Measurements from ENCODE around the gene SCIN. TPM values are rescaled to one million over a fixed set of nuclear protein-coding genes. Genes with fewer than 3 reads are reported as not detected.
"Not testable (repeated sequence)": the region's sequence is repeated elsewhere in the genome, so short reads cannot be mapped to it uniquely, and the experiment has no call there.

The SCIN gene
- total and polyA plus RNA-seq, 4 donors, result 0.23 to 9.1 (median 2.9) TPM

DNA sequence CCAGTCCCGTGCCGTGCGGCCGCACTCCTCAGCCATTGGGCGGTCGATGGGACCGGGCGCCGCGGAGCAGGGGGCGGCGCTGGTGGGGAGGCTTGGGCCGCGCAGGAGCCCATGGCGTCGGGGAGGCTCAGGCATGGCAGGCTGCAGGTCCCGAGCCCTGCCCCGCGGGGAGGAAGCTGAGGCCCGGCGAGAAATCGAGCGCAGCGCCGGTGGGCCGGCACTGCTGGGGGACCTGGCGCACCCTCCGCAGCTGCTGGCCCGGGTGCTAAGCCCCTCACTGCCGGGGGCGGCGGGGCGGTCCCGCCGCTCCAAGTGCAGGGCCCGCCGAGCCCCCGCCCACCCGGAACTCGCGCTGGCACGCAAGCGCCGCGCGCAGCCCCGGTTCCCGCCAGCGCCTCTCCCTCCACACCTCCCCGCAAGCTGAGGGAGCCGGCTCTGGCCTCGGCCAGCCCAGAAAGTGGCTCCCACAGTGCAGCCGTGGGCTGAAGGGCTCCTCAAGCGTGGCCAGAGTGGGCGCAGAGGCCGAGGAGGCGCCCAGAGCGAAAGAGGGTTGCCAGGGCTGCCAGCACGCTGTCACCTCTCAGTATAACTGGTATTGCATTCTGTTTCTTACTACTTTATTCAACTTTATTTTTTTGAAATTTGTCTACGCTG is 14.3 kb upstream of the SCIN start:
- H3K27me3 ChIP-seq (ENCODE audit: control insufficient read depth in 1 of 2, insufficient read depth in 2 of 2, low read length in 1 of 2); H3K4me3 ChIP-seq (ENCODE audit: low read length in 2 of 2); DNase-seq; H3K4me1 ChIP-seq (ENCODE audit: control insufficient read depth in 1 of 2, insufficient read depth in 2 of 2, low read length in 2 of 2); H3K36me3 ChIP-seq (ENCODE audit: control insufficient read depth in 1 of 2, insufficient read depth in 2 of 2, low read length in 1 of 2); H3K9me3 ChIP-seq (ENCODE audit: control insufficient read depth, low read length); ATAC-seq (ENCODE audit: low FRiP score); intact Hi-C loops (cut with DNase I); H3K27ac ChIP-seq (ENCODE audit: low read depth in 1 of 2, low read length in 2 of 2): not testable (repeated sequence)
- 83 to 91% methylated on average over 40 to 60 of the region's 60 CpGs for WGBS, 2 donors

DNA sequence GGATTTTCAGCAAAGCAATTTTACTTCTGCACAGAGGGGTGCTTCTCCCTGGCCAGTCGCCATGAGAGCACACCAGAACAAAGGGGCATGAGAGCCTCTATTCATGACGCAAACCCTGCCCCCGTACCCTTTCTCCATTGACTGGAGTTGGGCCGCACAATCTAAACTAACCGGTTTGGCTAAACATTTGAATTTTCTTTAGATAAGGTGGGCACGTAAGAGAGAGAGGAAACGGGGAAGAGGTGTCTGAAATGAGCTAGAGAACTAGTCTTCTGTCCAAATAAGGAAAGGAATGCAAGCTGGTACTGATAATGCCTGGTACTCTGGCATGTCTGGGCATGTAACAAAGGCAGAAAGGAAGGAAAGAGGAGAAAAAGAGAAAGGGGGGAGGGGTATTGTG is 13.2 kb upstream of the SCIN start:
- peaks cover 2% of the 10 kb centered on the region for H3K9me3 ChIP-seq (ENCODE audit: control insufficient read depth, low read length)
- H3K4me1 ChIP-seq (ENCODE audit: control insufficient read depth in 1 of 2, insufficient read depth in 2 of 2, low read length in 2 of 2), result no peaks in the 10 kb centered on the region
- no peaks in the 10 kb centered on the region for H3K36me3 ChIP-seq (ENCODE audit: control insufficient read depth in 1 of 2, insufficient read depth in 2 of 2, low read length in 1 of 2)
- no peak overlapping the region for H3K4me3 ChIP-seq (ENCODE audit: low read length in 2 of 2)
- no peak for DNase-seq
- H3K27me3 ChIP-seq (ENCODE audit: control insufficient read depth in 1 of 2, insufficient read depth in 2 of 2, low read length in 1 of 2), result no peaks in the 10 kb centered on the region
- intact Hi-C loops (cut with DNase I), result no loop called here
- ATAC-seq (ENCODE audit: low FRiP score), result no peak
- no peak overlapping the region for H3K27ac ChIP-seq (ENCODE audit: low read depth in 1 of 2, low read length in 2 of 2)
- 59 to 60% methylated on average over 7 of the region's 7 CpGs for WGBS, 2 donors

DNA sequence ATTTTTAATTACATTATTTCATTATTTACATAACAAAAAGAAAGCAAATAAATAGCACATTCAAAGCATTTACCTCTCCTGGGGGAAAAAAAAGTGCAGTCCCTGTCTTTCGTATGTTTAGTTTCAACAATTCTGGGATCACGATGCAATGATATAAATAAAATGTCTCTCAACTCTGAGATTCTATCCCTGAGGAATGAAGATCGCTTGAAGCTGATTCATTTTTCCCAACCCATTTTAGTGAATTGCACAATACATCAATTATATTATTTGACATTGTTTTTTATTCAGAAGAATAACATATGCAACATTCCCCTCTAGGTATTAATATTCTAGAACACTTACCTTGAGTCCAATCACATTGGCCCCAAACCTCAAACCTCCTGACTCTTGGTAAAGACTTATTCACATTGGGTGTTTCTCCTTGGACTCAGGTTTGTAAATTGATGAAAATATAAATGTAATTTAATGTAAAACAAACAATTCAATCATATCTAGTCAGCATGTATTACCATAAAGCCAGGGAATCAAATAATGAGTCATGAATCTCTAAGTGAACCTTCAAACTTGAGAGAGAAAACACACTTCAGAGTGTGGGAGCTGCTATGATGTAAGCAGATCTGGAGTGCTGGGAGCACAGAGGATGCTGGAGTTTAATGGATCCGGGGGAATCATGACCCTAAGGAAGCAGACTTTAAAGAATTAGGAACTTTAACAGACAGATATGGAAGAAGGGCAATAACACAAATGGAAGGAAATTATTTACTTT is 5.3 kb upstream of the SCIN start:
- Histone ChIP-seq H3K36me3 (ENCODE audit: control insufficient read depth in 1 of 2, insufficient read depth in 2 of 2, low read length in 1 of 2) (no peaks in the 10 kb centered on the region), H3K4me1 (ENCODE audit: control insufficient read depth in 1 of 2, insufficient read depth in 2 of 2, low read length in 2 of 2) (no peaks in the 10 kb centered on the region), H3K27ac (ENCODE audit: low read depth in 1 of 2, low read length in 2 of 2) (no peak overlapping the region), H3K27me3 (ENCODE audit: control insufficient read depth in 1 of 2, insufficient read depth in 2 of 2, low read length in 1 of 2) (no peaks in the 10 kb centered on the region), H3K4me3 (ENCODE audit: low read length in 2 of 2) (no peak overlapping the region), H3K9me3 (ENCODE audit: control insufficient read depth, low read length) (no peaks in the 10 kb centered on the region)
- ATAC-seq (ENCODE audit: low FRiP score) (no peak), DNase-seq (no peak)
- WGBS, 2 donors, result 75 to 80% methylated on average over 4 of the region's 4 CpGs
- intact Hi-C loops (cut with DNase I), result no loop called here

- Histone ChIP-seq H3K9me3 (ENCODE audit: control insufficient read depth, low read length) (no peaks in the 10 kb centered on the region), H3K4me3 (ENCODE audit: low read length in 2 of 2) (no peak overlapping the region), H3K4me1 (ENCODE audit: control insufficient read depth in 1 of 2, insufficient read depth in 2 of 2, low read length in 2 of 2) (no peaks in the 10 kb centered on the region), H3K27me3 (ENCODE audit: control insufficient read depth in 1 of 2, insufficient read depth in 2 of 2, low read length in 1 of 2) (no peaks in the 10 kb centered on the region), H3K36me3 (ENCODE audit: control insufficient read depth in 1 of 2, insufficient read depth in 2 of 2, low read length in 1 of 2) (no peaks in the 10 kb centered on the region), H3K27ac (ENCODE audit: low read depth in 1 of 2, low read length in 2 of 2) (no peak overlapping the region)
- no peak for ATAC-seq (ENCODE audit: low FRiP score)
- intact Hi-C loops (cut with DNase I), result no loop called here
- no peak for DNase-seq
- 86% methylated on average over 2 of the region's 2 CpGs for WGBS, 2 donors
These were observed 4.6 kb upstream of the SCIN start for GRCh38 chr7:12565873-12566272.

GRCh38 chr7:12567015-12567414 is 3.5 kb upstream of the SCIN start:
- Histone ChIP-seq H3K4me3 (ENCODE audit: low read length in 2 of 2) (no peak overlapping the region), H3K27me3 (ENCODE audit: control insufficient read depth in 1 of 2, insufficient read depth in 2 of 2, low read length in 1 of 2) (no peaks in the 10 kb centered on the region), H3K9me3 (ENCODE audit: control insufficient read depth, low read length) (no peaks in the 10 kb centered on the region), H3K36me3 (ENCODE audit: control insufficient read depth in 1 of 2, insufficient read depth in 2 of 2, low read length in 1 of 2) (no peaks in the 10 kb centered on the region), H3K27ac (ENCODE audit: low read depth in 1 of 2, low read length in 2 of 2) (no peak overlapping the region), H3K4me1 (ENCODE audit: control insufficient read depth in 1 of 2, insufficient read depth in 2 of 2, low read length in 2 of 2) (no peaks in the 10 kb centered on the region)
- intact Hi-C loops (cut with DNase I), result no loop called here
- ATAC-seq (ENCODE audit: low FRiP score) (no peak), DNase-seq (no peak)
- 78% methylated on average over 1 of the region's 1 CpG for WGBS, 2 donors

- no peaks in the 10 kb centered on the region for H3K36me3 ChIP-seq (ENCODE audit: control insufficient read depth in 1 of 2, insufficient read depth in 2 of 2, low read length in 1 of 2)
- intact Hi-C loops (cut with DNase I), result no loop called here
- DNase-seq, result no peak
- H3K27me3 ChIP-seq (ENCODE audit: control insufficient read depth in 1 of 2, insufficient read depth in 2 of 2, low read length in 1 of 2), result no peaks in the 10 kb centered on the region
- H3K27ac ChIP-seq (ENCODE audit: low read depth in 1 of 2, low read length in 2 of 2), result no peak overlapping the region
- 34 to 46% methylated on average over 5 of the region's 5 CpGs for WGBS, 2 donors
- no peak for ATAC-seq (ENCODE audit: low FRiP score)
- no peaks in the 10 kb centered on the region for H3K9me3 ChIP-seq (ENCODE audit: control insufficient read depth, low read length)
- H3K4me1 ChIP-seq (ENCODE audit: control insufficient read depth in 1 of 2, insufficient read depth in 2 of 2, low read length in 2 of 2), result no peaks in the 10 kb centered on the region
- H3K4me3 ChIP-seq (ENCODE audit: low read length in 2 of 2), result no peak overlapping the region
These were observed 847 bp upstream of the SCIN start for GRCh38 chr7:12569673-12570072.

DNA sequence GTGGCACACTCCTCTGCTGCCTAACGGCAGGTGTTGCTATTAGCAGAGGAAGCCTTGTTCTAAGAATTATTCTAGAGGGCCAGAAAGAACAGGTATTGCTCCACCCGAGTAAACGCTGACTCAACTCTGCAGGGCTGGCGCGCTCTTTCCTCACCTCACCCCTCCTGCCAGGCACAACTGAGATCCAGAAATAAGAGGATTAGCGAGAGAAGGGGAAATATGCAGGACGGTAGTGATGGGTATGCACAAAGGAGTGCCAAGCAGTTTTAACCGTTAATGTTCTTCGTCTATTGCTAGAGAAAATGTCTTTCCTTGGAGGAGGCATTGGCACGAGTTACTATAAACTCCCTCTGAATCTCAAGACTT is 369 bp upstream of the SCIN start:
- intact Hi-C loops (cut with DNase I), result no loop called here
- Histone ChIP-seq H3K4me3 (ENCODE audit: low read length in 2 of 2) (no peak overlapping the region), H3K4me1 (ENCODE audit: control insufficient read depth in 1 of 2, insufficient read depth in 2 of 2, low read length in 2 of 2) (no peaks in the 10 kb centered on the region), H3K36me3 (ENCODE audit: control insufficient read depth in 1 of 2, insufficient read depth in 2 of 2, low read length in 1 of 2) (no peaks in the 10 kb centered on the region), H3K27me3 (ENCODE audit: control insufficient read depth in 1 of 2, insufficient read depth in 2 of 2, low read length in 1 of 2) (no peaks in the 10 kb centered on the region), H3K9me3 (ENCODE audit: control insufficient read depth, low read length) (no peaks in the 10 kb centered on the region), H3K27ac (ENCODE audit: low read depth in 1 of 2, low read length in 2 of 2) (no peak overlapping the region)
- DNase-seq (no peak), ATAC-seq (ENCODE audit: low FRiP score) (no peak)
- 3 to 4% methylated on average over 10 of the region's 10 CpGs for WGBS, 2 donors

- WGBS, 2 donors, result 79 to 82% methylated on average over 5 of the region's 5 CpGs
- Histone ChIP-seq H3K36me3 (ENCODE audit: control insufficient read depth in 1 of 2, insufficient read depth in 2 of 2, low read length in 1 of 2) (no peaks in the 10 kb centered on the region), H3K27ac (ENCODE audit: low read depth in 1 of 2, low read length in 2 of 2) (no peak overlapping the region), H3K4me3 (ENCODE audit: low read length in 2 of 2) (no peak overlapping the region), H3K4me1 (ENCODE audit: control insufficient read depth in 1 of 2, insufficient read depth in 2 of 2, low read length in 2 of 2) (no peaks in the 10 kb centered on the region), H3K27me3 (ENCODE audit: control insufficient read depth in 1 of 2, insufficient read depth in 2 of 2, low read length in 1 of 2) (no peaks in the 10 kb centered on the region), H3K9me3 (ENCODE audit: control insufficient read depth, low read length) (no peaks in the 10 kb centered on the region)
- DNase-seq (no peak), ATAC-seq (ENCODE audit: low FRiP score) (no peak)
- intact Hi-C loops (cut with DNase I), result no loop called here
These were observed 1.2 kb downstream of the SCIN start for GRCh38 chr7:12571691-12572090.

DNA sequence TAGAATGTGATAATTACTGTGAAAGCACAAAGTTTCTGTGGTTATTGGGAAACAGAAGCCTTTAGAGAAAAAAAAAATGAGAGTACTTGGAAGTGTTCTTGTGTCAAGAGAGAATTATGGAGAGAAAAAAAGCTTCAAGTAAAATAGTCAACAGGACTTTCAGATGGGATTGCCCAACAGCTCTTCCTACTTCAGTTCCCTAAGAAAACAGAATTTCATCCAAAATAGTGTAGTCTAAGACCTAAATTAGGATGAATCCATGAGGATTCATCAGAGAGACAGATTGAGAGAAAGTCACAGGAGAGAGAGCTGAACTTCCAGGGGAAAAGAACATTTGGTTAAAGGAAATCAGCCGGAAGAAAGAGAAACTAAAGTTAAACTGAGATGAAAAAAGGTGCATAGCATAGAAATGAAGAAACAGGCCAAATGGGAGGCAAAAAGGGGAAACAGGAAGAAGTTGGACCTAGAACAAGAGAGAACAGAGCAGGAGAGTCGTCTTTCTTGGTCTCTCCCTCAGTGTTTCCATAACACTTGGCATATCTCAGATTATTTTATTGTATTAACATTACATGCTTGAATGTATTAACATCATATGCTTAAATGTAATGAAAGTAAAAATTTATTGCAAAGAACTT is 2.5 kb downstream of the SCIN start:
- ATAC-seq (ENCODE audit: low FRiP score), result no peak
- Histone ChIP-seq H3K9me3 (ENCODE audit: control insufficient read depth, low read length) (no peaks in the 10 kb centered on the region), H3K27me3 (ENCODE audit: control insufficient read depth in 1 of 2, insufficient read depth in 2 of 2, low read length in 1 of 2) (no peaks in the 10 kb centered on the region), H3K4me1 (ENCODE audit: control insufficient read depth in 1 of 2, insufficient read depth in 2 of 2, low read length in 2 of 2) (no peaks in the 10 kb centered on the region), H3K4me3 (ENCODE audit: low read length in 2 of 2) (no peak overlapping the region), H3K36me3 (ENCODE audit: control insufficient read depth in 1 of 2, insufficient read depth in 2 of 2, low read length in 1 of 2) (no peaks in the 10 kb centered on the region), H3K27ac (ENCODE audit: low read depth in 1 of 2, low read length in 2 of 2) (no peak overlapping the region)
- 43 to 57% methylated on average over 2 of the region's 2 CpGs for WGBS, 2 donors
- intact Hi-C loops (cut with DNase I), result no loop called here
- DNase-seq, result no peak
